ENCODE results near the gene THRB.
"Not testable (repeated sequence)": the region's sequence is repeated elsewhere in the genome, so short reads cannot be mapped to it uniquely, and the experiment has no call there.

Gene THRB

DNA sequence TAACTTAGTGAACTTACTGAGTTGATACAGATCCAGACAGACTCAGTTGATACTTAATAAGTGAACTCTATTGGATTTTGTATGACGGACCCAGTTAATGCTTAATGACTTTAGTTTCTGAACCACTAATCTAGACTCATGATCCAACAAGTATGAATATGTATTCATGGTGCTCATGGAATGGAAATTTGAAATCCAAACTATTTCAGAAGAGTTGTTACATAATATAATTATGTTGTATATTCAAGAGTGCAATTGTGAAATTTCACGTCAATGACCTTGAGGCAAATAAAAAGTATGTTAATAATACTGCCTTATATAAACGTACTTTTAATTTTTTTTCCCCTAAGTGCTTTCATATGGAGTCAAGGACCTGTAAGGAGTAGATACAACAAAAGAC is 78.8 kb downstream of the THRB start (continued):
- TF ChIP-seq ZBTB10 (tag by site-specific recombination; IDR thresholded peaks at IDR 0.05) = no peak
- TF ChIP-seq HOXC10 (CRISPR knock-in tag; IDR thresholded peaks at IDR 0.05) = no peak
- TF ChIP-seq PBX3 (CRISPR knock-in tag; IDR thresholded peaks at IDR 0.05) = no peak
- no peak for TF ChIP-seq GLI2 (tag by site-specific recombination; IDR thresholded peaks at IDR 0.05; ENCODE audit: borderline replicate concordance, low read depth)
- TF ChIP-seq, protein P1, sequence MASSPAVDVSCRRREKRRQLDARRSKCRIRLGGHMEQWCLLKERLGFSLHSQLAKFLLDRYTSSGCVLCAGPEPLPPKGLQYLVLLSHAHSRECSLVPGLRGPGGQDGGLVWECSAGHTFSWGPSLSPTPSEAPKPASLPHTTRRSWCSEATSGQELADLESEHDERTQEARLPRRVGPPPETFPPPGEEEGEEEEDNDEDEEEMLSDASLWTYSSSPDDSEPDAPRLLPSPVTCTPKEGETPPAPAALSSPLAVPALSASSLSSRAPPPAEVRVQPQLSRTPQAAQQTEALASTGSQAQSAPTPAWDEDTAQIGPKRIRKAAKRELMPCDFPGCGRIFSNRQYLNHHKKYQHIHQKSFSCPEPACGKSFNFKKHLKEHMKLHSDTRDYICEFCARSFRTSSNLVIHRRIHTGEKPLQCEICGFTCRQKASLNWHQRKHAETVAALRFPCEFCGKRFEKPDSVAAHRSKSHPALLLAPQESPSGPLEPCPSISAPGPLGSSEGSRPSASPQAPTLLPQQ (tag by site-specific recombination; IDR thresholded peaks at IDR 0.05) = no peak

DNA sequence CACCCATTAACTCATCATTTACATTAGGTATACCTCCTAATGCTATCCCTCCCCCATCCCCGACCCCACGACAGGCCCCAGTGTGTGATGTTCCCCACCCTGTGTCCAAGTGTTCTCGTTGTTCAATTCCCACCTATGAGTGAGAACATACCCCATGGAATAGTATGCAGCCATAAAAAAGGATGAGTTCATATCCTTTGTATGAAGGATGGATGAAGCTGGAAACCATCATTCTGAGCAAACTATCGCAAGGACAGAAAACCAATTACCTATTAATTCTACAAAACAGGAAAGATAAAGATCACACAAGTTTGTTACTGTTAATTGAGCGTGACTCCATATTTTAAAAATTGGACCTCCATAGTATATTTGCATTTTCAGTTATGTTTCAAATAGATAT is 81.0 kb downstream of the THRB start:
- POLR2A ChIA-PET; CTCF ChIA-PET; H3K4me1 ChIP-seq (ENCODE audit: control insufficient read depth, insufficient read depth, low read length); H3K27ac ChIP-seq (ENCODE audit: extremely low read depth, low read depth, low read length); H3K36me3 ChIP-seq (ENCODE audit: control insufficient read depth in 2 of 2, insufficient read depth in 1 of 2, low read length in 2 of 2); H3K9me3 ChIP-seq (ENCODE audit: control insufficient read depth, insufficient read depth, low read depth, low read length); H3K4me3 ChIP-seq (ENCODE audit: low read depth, low read length): not testable (repeated sequence)
- TF ChIP-seq ZNF580 (tag by site-specific recombination; IDR thresholded peaks at IDR 0.05) (peak; percentile 93), ZNF146 (tag by site-specific recombination; IDR thresholded peaks at IDR 0.05) (peak; percentile 95), ZNF280D (tag by site-specific recombination; IDR thresholded peaks at IDR 0.05) (0 out of 2 replicates have a peak, but pooled peaks have one; percentile 31), ZNF202 (tag by site-specific recombination; IDR thresholded peaks at IDR 0.05; ENCODE audit: borderline replicate concordance) (0 out of 2 replicates have a peak, but pooled peaks have one; percentile 13)

- Histone ChIP-seq H3K4me1 (ENCODE audit: control insufficient read depth, insufficient read depth, low read length) (no peaks in the 10 kb centered on the region), H3K9me3 (ENCODE audit: control insufficient read depth, insufficient read depth, low read depth, low read length) (no peaks in the 10 kb centered on the region), H3K4me3 (ENCODE audit: low read depth, low read length) (no peak overlapping the region), H3K27ac (ENCODE audit: extremely low read depth, low read depth, low read length) (no peak overlapping the region), H3K36me3 (ENCODE audit: control insufficient read depth in 2 of 2, insufficient read depth in 1 of 2, low read length in 2 of 2) (no peaks in the 10 kb centered on the region)
- ChIA-PET POLR2A (no interaction called here), CTCF (no interaction called here)
- TF ChIP-seq ZNF792 (tag by site-specific recombination; IDR thresholded peaks at IDR 0.05) (no peak), MEIS1 (CRISPR knock-in tag; IDR thresholded peaks at IDR 0.05; ENCODE audit: borderline replicate concordance) (no peak), TRIM28 (IDR thresholded peaks at IDR 0.05; ENCODE audit: borderline replicate concordance, low read length) (0 out of 2 replicates have a peak, but pooled peaks have one; percentile 22), GLI4 (tag by site-specific recombination; IDR thresholded peaks at IDR 0.05) (no peak), ZNF37A (tag by site-specific recombination; IDR thresholded peaks at IDR 0.05) (no peak), SETDB1 (IDR thresholded peaks at IDR 0.05; ENCODE audit: insufficient read length, low read length) (no peak), ZNF510 (tag by site-specific recombination; IDR thresholded peaks at IDR 0.05; ENCODE audit: insufficient replicate concordance) (no peak)
- TF ChIP-seq, protein P2, sequence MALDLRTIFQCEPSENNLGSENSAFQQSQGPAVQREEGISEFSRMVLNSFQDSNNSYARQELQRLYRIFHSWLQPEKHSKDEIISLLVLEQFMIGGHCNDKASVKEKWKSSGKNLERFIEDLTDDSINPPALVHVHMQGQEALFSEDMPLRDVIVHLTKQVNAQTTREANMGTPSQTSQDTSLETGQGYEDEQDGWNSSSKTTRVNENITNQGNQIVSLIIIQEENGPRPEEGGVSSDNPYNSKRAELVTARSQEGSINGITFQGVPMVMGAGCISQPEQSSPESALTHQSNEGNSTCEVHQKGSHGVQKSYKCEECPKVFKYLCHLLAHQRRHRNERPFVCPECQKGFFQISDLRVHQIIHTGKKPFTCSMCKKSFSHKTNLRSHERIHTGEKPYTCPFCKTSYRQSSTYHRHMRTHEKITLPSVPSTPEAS (tag by site-specific recombination; IDR thresholded peaks at IDR 0.05) = no peak
These were observed 83.8 kb downstream of the THRB start for GRCh38 chr3:24410860-24411259.
